ENCODE measurements around the gene PSMD5.

DNA sequence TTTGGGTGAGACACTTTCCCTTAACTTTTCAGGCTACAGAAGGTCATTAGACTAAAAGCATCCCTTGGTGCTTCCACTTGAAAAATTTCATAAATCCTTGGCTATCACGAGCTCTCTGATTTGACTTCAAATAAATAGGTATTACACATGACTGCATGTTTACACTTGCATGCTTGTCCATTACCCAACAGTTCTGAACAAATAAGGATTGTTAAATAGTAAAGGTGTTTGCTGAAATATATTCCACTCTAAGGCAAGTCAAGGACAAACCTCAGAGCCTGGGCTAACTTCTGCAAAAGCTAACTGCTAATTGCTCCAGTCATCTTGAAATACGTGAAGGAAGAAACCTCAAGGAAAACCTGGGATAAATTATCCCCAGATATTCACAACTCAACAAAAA lies 64.0 kb downstream of the PSMD5 start:
- TF ChIP-seq, protein P1, sequence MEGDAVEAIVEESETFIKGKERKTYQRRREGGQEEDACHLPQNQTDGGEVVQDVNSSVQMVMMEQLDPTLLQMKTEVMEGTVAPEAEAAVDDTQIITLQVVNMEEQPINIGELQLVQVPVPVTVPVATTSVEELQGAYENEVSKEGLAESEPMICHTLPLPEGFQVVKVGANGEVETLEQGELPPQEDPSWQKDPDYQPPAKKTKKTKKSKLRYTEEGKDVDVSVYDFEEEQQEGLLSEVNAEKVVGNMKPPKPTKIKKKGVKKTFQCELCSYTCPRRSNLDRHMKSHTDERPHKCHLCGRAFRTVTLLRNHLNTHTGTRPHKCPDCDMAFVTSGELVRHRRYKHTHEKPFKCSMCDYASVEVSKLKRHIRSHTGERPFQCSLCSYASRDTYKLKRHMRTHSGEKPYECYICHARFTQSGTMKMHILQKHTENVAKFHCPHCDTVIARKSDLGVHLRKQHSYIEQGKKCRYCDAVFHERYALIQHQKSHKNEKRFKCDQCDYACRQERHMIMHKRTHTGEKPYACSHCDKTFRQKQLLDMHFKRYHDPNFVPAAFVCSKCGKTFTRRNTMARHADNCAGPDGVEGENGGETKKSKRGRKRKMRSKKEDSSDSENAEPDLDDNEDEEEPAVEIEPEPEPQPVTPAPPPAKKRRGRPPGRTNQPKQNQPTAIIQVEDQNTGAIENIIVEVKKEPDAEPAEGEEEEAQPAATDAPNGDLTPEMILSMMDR (conservative IDR thresholded peaks at IDR 0.05; ENCODE audit: low read depth, low read length): no peak
- TF ChIP-seq EZH2 (IDR thresholded peaks at IDR 0.05; ENCODE audit: borderline replicate concordance, low read depth, low read length, poor library complexity, severe bottlenecking): no peak

Measured in A673 (cell line).